Pancreas (tissue), 10 donors: ENCODE data around the gene SCAMP1. TPM values are rescaled to one million over a fixed set of nuclear protein-coding genes. Genes with fewer than 3 reads are reported as not detected.

Experiments
- ATAC-seq, 4 donors: fragments of 200-7000 bp; cut with Tn5 transposase; one replicate each; pipeline versions ENCODE4 v1.8.0 to v1.9.1; 2020; ENCODE audit warnings: mild to moderate bottlenecking in 4 of 4, moderate library complexity in 4 of 4
- DNase-seq, 6 donors: peaks; one replicate each; pipeline ENCODE4 v3.0.0-alpha.2; 2020
- FAIRE-seq: peaks from 2 replicates; lab custom pipeline; 2012; peaks lifted over from hg19 to GRCh38; lab: Jason Lieb, UNC
- H3K27ac ChIP-seq, 4 donors: fragments of 200-600 bp; sonication (generic); 1 replicate in 3 of 4; 2 replicates in 1 of 4; pipeline versions ENCODE4 v1.5.0 to v1.8.0; 2020
- H3K27me3 ChIP-seq, 4 donors: fragments of 200-600 bp; one replicate each; pipeline ENCODE4 v1.8.0; 2021
- H3K36me3 ChIP-seq, 3 donors: fragments of 200-600 bp; sonication (generic) in 1 of 3; one replicate each; pipeline versions ENCODE4 v1.5.0 to v1.8.0; 2020 to 2021
- H3K4me1 ChIP-seq, 3 donors: fragments of 200-600 bp; one replicate each; pipeline ENCODE4 v1.8.0; 2021
- H3K4me3 ChIP-seq, 4 donors: fragments of 200-600 bp; sonication (generic) in 2 of 4; one replicate each; pipeline versions ENCODE4 v1.5.0 to v1.8.0; 2020 to 2021
- H3K9me3 ChIP-seq, 4 donors: fragments of 200-600 bp; one replicate each; pipeline ENCODE4 v1.8.0; 2021
- WGBS, 2 donors: extraction: QIAGEN DNeasy Blood & Tissue Kit; methylation state at CpG; one replicate each; pipeline ENCODE4 v1.1.7; 2013; 5-methylcytosine and 5-hydroxymethylcytosine counted together
- intact Hi-C, 3 donors: fragments of 100-400 bp; cut with DNase I; formaldehyde crosslinking; loops; one replicate each; pipeline versions ENCODE4 v1.11.1 to v1.14.2; 2022
- polyA plus RNA-seq, 2 donors: library from polyadenylated mRNA; stranded (reverse); fragments of 200-250 nt; gene quantifications; one replicate each; pipeline ENCODE4 v1.2.3, GENCODE V29; 2013
- total RNA-seq, 6 donors: library from RNA; stranded (reverse); fragmentation: NEBNext Ultra II Directional in 4 of 6; extraction: Animal tissue kit (Norgen Biotek cat#: 25700) in 4 of 6; gene quantifications; one replicate each; pipeline versions ENCODE4 v1.2.1 to v1.2.4, GENCODE V29; 2021 to 2023
- TF ChIP-seq, protein P1 (sequence below), 4 donors: fragments of 200-600 bp; sonication (generic) in 3 of 4; IDR thresholded peaks; one replicate each; pipeline versions ENCODE4 v1.5.0 to v1.8.0; 2021; ENCODE audit warnings: antibody characterized with exemption in 4 of 4
- donor health status: healthy with polysubstance abuse.
- donor health status: DM: no; HTN: no; CAD: no; lungs with moderate emphysema.
- donor health status: DM: no; HTN: no; CAD: no.
- donor health status: control.
- donor health status: control.
- donor health status: Bipolar disorder and iron deficiency.
- donor health status: DM: yes; HTN: yes; CAD: no.
- donor health status: DM: no; HTN: no; CAD: no.
- donor health status: DM: no; HTN: no; CAD: no.
- donor health status: DM: yes; HTN: yes; CAD: no.

SCAMP1 gene
- total and polyA plus RNA-seq, 8 donors, result 4.4 to 29.9 (median 20.4) TPM

DNA sequence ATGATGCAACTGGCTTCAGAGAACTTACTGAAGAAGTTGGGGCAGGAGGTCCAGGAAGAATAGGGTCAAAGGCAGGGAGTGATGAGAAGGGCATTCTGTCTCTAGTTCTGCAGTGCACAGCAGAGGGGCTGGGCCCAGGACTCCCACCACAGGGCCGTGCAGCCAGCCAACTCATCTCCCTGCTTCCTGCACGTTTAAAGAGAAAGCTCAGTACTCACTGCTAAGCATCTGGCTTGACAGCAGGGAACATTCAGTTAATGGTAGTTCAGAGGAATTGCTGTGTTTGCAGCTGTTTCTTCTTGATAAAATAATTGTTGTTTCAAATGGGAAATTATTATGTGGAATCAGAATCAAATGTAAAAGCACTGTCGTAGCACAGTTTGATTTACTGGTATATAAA lies 25.6 kb upstream of the SCAMP1 start:
- no peak overlapping the region for H3K4me3 ChIP-seq
- FAIRE-seq (no peak), ATAC-seq (no peak), DNase-seq (no peak)
- no peaks in the 10 kb centered on the region for H3K36me3 ChIP-seq
- TF ChIP-seq, protein P1, sequence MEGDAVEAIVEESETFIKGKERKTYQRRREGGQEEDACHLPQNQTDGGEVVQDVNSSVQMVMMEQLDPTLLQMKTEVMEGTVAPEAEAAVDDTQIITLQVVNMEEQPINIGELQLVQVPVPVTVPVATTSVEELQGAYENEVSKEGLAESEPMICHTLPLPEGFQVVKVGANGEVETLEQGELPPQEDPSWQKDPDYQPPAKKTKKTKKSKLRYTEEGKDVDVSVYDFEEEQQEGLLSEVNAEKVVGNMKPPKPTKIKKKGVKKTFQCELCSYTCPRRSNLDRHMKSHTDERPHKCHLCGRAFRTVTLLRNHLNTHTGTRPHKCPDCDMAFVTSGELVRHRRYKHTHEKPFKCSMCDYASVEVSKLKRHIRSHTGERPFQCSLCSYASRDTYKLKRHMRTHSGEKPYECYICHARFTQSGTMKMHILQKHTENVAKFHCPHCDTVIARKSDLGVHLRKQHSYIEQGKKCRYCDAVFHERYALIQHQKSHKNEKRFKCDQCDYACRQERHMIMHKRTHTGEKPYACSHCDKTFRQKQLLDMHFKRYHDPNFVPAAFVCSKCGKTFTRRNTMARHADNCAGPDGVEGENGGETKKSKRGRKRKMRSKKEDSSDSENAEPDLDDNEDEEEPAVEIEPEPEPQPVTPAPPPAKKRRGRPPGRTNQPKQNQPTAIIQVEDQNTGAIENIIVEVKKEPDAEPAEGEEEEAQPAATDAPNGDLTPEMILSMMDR (IDR thresholded peaks at IDR 0.05), result no peak
- no peaks in the 10 kb centered on the region for H3K27me3 ChIP-seq
- no peak overlapping the region for H3K27ac ChIP-seq
- WGBS, 2 donors, result 63 to 73% methylated on average over 3 of the region's 3 CpGs
- intact Hi-C loops, result no loop called here
- H3K4me1 ChIP-seq, result no peaks in the 10 kb centered on the region
- no peaks in the 10 kb centered on the region for H3K9me3 ChIP-seq

DNA sequence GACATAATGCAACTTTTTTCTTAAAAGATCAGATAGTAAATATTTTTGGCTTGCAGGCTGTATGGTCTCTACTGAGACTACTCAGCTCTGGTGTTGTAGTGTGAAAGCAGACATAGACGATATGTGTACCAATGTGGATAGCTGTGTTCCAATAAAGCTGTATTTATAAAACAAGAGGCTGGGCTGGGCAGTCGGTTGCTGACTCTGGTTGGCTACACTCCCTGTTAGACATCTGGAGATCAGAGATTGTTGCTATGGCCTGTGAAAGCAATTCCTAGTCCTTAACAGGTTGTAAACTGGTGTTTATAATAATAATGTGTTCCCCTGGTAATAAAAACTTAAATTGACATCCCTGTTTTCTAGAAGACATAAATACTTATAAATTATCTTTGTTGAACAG lies 24.4 kb upstream of the SCAMP1 start:
- FAIRE-seq (no peak), DNase-seq (no peak), ATAC-seq (no peak)
- Histone ChIP-seq H3K27ac (no peak overlapping the region), H3K27me3 (no peaks in the 10 kb centered on the region), H3K4me3 (no peak overlapping the region), H3K9me3 (no peaks in the 10 kb centered on the region), H3K36me3 (no peaks in the 10 kb centered on the region), H3K4me1 (no peaks in the 10 kb centered on the region)
- WGBS, 2 donors, result 74 to 86% methylated on average over 2 of the region's 2 CpGs
- intact Hi-C loops, result no loop called here
- TF ChIP-seq, protein P1 (IDR thresholded peaks at IDR 0.05), result no peak

DNA sequence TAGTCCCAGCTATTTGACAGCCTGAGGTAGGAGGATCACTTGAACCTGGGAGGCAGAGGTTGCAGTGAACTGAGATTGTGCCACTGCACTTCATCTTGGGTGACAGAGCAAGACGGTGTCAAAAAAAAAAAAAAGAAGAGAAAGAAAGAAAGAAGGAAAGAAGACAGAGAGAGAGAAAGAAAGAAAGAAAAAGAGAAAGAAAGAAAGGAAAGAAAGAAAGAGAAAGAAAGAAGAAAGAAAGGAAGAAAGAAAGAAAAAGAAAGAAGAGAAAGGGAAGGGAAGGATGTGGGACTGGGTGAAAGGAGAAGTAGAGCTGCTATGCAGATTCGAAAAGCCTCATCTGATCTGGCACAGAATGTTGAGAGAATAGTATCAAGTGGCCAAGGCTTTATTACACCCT lies 23.7 kb upstream of the SCAMP1 start:
- Histone ChIP-seq H3K4me3 (no peak overlapping the region), H3K4me1 (no peaks in the 10 kb centered on the region), H3K27ac (no peak overlapping the region), H3K9me3 (no peaks in the 10 kb centered on the region), H3K36me3 (no peaks in the 10 kb centered on the region), H3K27me3 (no peaks in the 10 kb centered on the region)
- TF ChIP-seq, protein P1 (IDR thresholded peaks at IDR 0.05), result no peak
- intact Hi-C loops, result no loop called here
- no peak for DNase-seq
- no peak for FAIRE-seq
- ATAC-seq, result no peak
- WGBS, 2 donors, result 83 to 87% methylated on average over 2 of the region's 2 CpGs

DNA sequence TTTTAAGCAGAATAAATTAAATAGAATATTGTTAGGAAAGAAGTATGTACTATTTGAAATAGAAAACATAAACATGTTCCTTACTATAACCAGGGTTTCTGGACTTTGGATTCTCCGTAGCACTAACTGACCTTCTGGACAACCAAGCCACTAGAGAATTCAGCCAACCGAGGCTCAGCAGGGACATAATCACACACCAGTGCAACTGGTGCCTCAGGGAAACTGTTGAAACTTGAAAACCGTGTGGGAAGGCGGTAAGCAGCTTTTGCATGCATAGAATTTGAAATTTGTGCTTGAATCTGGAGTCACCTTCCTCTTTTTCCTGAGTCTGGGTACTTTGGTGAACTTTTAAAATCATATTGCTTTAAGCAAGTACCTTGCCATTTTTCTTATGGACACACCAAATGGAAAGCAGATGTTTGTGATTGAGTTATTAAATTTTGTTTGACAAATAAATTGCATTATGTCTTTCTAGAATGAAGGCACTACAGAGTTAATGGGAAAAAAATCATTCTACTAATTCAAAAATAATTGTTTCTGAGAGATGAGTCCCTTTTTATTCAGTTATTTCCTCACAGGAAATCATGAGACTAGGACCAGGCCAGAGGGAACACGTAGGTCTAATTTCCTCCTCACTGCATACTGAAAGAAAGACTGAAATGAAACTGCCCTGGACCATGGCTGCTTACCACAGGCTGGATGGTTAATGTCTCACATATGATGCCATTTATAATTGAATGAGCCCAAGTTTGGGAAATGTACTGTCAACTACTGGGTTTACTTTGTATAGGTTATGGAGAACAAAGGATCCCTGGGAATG lies 20.6 kb upstream of the SCAMP1 start:
- DNase-seq (no peak), ATAC-seq (peak in 1 of 4 donors; percentile 61), FAIRE-seq (no peak)
- no peaks in the 10 kb centered on the region for H3K4me1 ChIP-seq
- WGBS, 2 donors, result 81 to 87% methylated on average over 5 of the region's 5 CpGs
- H3K27ac ChIP-seq, result no peak overlapping the region
- TF ChIP-seq, protein P1 (IDR thresholded peaks at IDR 0.05), result no peak
- H3K4me3 ChIP-seq, result no peak overlapping the region
- no peaks in the 10 kb centered on the region for H3K9me3 ChIP-seq
- H3K36me3 ChIP-seq, result no peaks in the 10 kb centered on the region
- no peaks in the 10 kb centered on the region for H3K27me3 ChIP-seq
- intact Hi-C loops, result no loop called here

DNA sequence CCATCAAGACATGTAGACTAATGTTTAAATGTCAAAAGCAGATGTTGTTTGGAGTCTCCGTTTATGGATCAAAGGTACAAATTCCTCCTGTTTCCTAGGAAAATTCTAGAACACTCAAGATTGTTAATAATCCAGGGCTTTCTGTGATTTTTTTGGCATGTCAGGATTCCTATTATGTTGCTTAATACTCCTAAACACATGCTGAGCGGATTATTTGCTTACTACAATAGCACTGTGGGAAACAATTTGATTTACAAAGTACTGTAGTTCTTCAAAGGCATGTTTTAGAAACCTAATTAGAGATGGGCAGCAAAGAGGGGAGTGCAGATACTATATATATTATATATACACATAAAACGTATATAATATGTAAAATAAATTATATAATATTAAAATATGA lies 19.0 kb upstream of the SCAMP1 start:
- no peak for FAIRE-seq
- H3K27ac ChIP-seq, result no peak overlapping the region
- no peak overlapping the region for H3K4me3 ChIP-seq
- no peaks in the 10 kb centered on the region for H3K4me1 ChIP-seq
- TF ChIP-seq, protein P1 (IDR thresholded peaks at IDR 0.05), result no peak
- 60 to 64% methylated on average over 3 of the region's 3 CpGs for WGBS, 2 donors
- no peaks in the 10 kb centered on the region for H3K36me3 ChIP-seq
- DNase-seq, result no peak
- no peaks in the 10 kb centered on the region for H3K27me3 ChIP-seq
- no peak for ATAC-seq
- intact Hi-C loops, result no loop called here
- H3K9me3 ChIP-seq, result no peaks in the 10 kb centered on the region
